HG03432 (cell line): Measurements from ENCODE around the gene GTPBP4.
"Not testable (repeated sequence)": the region's sequence is repeated elsewhere in the genome, so short reads cannot be mapped to it uniquely, and the experiment has no call there.

ENCODE experiments used
- ATAC-seq: cut with Tn5 transposase; IDR thresholded peaks from one replicate; pipeline ENCODE4 v1.9.1; 2021; ENCODE audit warnings: mild to moderate bottlenecking, moderate library complexity; ENCODE audit not compliant: unreplicated experiment

Gene GTPBP4

GRCh38 chr10:988667-989545 lies 672 bp downstream of the GTPBP4 start:
- ATAC-seq, result peak; percentile 16

GRCh38 chr10:990808-991207 lies 2.6 kb downstream of the GTPBP4 start:
- no peak for ATAC-seq

- no peak for ATAC-seq
These were observed 4.2 kb downstream of the GTPBP4 start for GRCh38 chr10:992467-992866.

GRCh38 chr10:992871-993270 lies 4.6 kb downstream of the GTPBP4 start:
- no peak for ATAC-seq

- no peak for ATAC-seq
These were observed 6.8 kb downstream of the GTPBP4 start for GRCh38 chr10:994836-995558.

- ATAC-seq, result no peak
These were observed 7.3 kb downstream of the GTPBP4 start for GRCh38 chr10:995559-995926.

- no peak for ATAC-seq
These were observed 7.8 kb downstream of the GTPBP4 start for GRCh38 chr10:996031-996430.

- no peak for ATAC-seq
These were observed 9.2 kb downstream of the GTPBP4 start for GRCh38 chr10:997266-998022.

- ATAC-seq, result no peak
These were observed 14.3 kb downstream of the GTPBP4 start for GRCh38 chr10:1002425-1003006.

- ATAC-seq, result no peak
These were observed 15.8 kb downstream of the GTPBP4 start for GRCh38 chr10:1003884-1004670.

- ATAC-seq, result no peak
These were observed 18.3 kb downstream of the GTPBP4 start for GRCh38 chr10:1006573-1006972.

- no peak for ATAC-seq
These were observed 19.3 kb downstream of the GTPBP4 start for GRCh38 chr10:1007583-1007982.

GRCh38 chr10:1009071-1009494 lies 20.8 kb downstream of the GTPBP4 start:
- ATAC-seq, result no peak

GRCh38 chr10:1009947-1010346 lies 21.7 kb downstream of the GTPBP4 start:
- ATAC-seq, result not testable (repeated sequence)

- no peak for ATAC-seq
These were observed 22.5 kb downstream of the GTPBP4 start for GRCh38 chr10:1010703-1011102.

- no peak for ATAC-seq
These were observed 23.5 kb downstream of the GTPBP4 start for GRCh38 chr10:1011696-1012095.

- no peak for ATAC-seq
These were observed 27.5 kb downstream of the GTPBP4 start for GRCh38 chr10:1015688-1016087.

GRCh38 chr10:1019362-1019761 lies 31.1 kb downstream of the GTPBP4 start:
- ATAC-seq, result no peak

GRCh38 chr10:1020460-1020859 lies 32.2 kb downstream of the GTPBP4 start:
- no peak for ATAC-seq

- no peak for ATAC-seq
These were observed 32.7 kb downstream of the GTPBP4 start for GRCh38 chr10:1020958-1021357.
